HG02840 (cell line): ENCODE data around the gene MTRF1.

Experiments used
- ATAC-seq: cut with Tn5 transposase; IDR thresholded peaks from one replicate; pipeline ENCODE4 v1.9.1; 2021; ENCODE audit warnings: mild to moderate bottlenecking, moderate library complexity, moderate number of reproducible peaks; ENCODE audit not compliant: unreplicated experiment, low FRiP score

MTRF1 gene

GRCh38 chr13:41224113-41225110 lies 39.0 kb downstream of the MTRF1 start:
- no peak for ATAC-seq

GRCh38 chr13:41222259-41222852 lies 41.0 kb downstream of the MTRF1 start:
- ATAC-seq, result no peak

GRCh38 chr13:41220401-41220800 lies 43.0 kb downstream of the MTRF1 start:
- no peak for ATAC-seq

GRCh38 chr13:41216160-41216559 lies 47.2 kb downstream of the MTRF1 start:
- ATAC-seq, result no peak

GRCh38 chr13:41213919-41214318 lies 49.5 kb downstream of the MTRF1 start:
- no peak for ATAC-seq

- no peak for ATAC-seq
Measured at GRCh38 chr13:41213316-41213715, 50.1 kb downstream of the MTRF1 start.

GRCh38 chr13:41212881-41213280 lies 50.5 kb downstream of the MTRF1 start:
- no peak for ATAC-seq

- no peak for ATAC-seq
Measured at GRCh38 chr13:41211062-41211461, 52.3 kb downstream of the MTRF1 start.

GRCh38 chr13:41206467-41206866 lies 56.9 kb downstream of the MTRF1 start:
- no peak for ATAC-seq

GRCh38 chr13:41203810-41204209 lies 59.6 kb downstream of the MTRF1 start:
- ATAC-seq, result no peak

- no peak for ATAC-seq
Measured at GRCh38 chr13:41200126-41200525, 63.2 kb downstream of the MTRF1 start.

- ATAC-seq, result peak; percentile 65
Measured at GRCh38 chr13:41199526-41199925, 63.9 kb downstream of the MTRF1 start.

GRCh38 chr13:41199079-41199478 lies 64.3 kb downstream of the MTRF1 start:
- ATAC-seq, result no peak

- no peak for ATAC-seq
Measured at GRCh38 chr13:41196620-41197019, 66.8 kb downstream of the MTRF1 start.

- ATAC-seq, result no peak
Measured at GRCh38 chr13:41196011-41196410, 67.4 kb downstream of the MTRF1 start.

- peak; percentile 93 for ATAC-seq
Measured at GRCh38 chr13:41193919-41194824, 69.2 kb downstream of the MTRF1 start, which contains the start of gene KBTBD7. TSS of gene KBTBD7 (minus strand) at chr13:41194569. CDS start at chr13:41194257, 312 bp downstream.

GRCh38 chr13:41193469-41193868 lies 69.9 kb downstream of the MTRF1 start:
- no peak for ATAC-seq

GRCh38 chr13:41188584-41188983 lies 74.8 kb downstream of the MTRF1 start:
- ATAC-seq, result no peak

- no peak for ATAC-seq
Measured at GRCh38 chr13:41186481-41186880, 76.9 kb downstream of the MTRF1 start.

- ATAC-seq, result no peak
Measured at GRCh38 chr13:41182231-41182630, 81.1 kb downstream of the MTRF1 start.
